ENCODE data around the gene DNAH3.

Gene DNAH3

GRCh38 chr16:21083729-21084268 lies 66.8 kb downstream of the DNAH3 start:
- ChIA-PET POLR2A (no interaction called here), CTCF (interaction anchor here (0.7 to 8.2 kb wide), 13 partner anchors 9 to 290 kb away, joined by 3 to 135 read pairs (median 4); partner anchors contain the start of genes ERI2 and REXO5)
- no peak overlapping the region for H3K4me3 ChIP-seq (ENCODE audit: low read depth, low read length)
- peak; percentile 73 for TF ChIP-seq CTCF (IDR thresholded peaks at IDR 0.05; ENCODE audit: insufficient read depth, low read length, missing control alignments)
- no peak for DNase-seq (ENCODE audit: low read depth, low spot score)

DNA sequence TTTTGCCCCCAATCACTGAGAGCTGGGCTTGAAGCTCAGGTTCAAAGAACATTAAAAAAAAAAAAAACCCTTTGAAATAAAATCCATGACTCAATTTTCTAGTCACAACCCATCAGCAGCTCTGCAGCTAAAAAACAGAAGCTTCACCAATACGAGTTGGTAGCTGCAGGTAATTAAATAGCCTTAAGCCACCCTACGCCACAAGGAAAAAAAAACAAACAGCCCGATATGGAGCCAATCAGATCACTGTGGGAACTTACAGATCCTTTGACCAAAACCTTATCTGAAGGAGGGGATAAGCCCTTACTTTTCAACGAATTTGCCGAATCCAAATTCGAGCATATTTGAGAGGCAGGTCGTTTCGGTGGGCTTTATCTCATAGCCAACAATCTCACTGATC lies 69.3 kb downstream of the DNAH3 start:
- no peak for TF ChIP-seq CTCF (IDR thresholded peaks at IDR 0.05; ENCODE audit: insufficient read depth, low read length, missing control alignments)
- no peak for DNase-seq (ENCODE audit: low read depth, low spot score)
- CTCF ChIA-PET: interaction anchor here (1.0 to 8.2 kb wide), 4 partner anchors 9 to 233 kb away, joined by 3 to 135 read pairs (median 4); no protein-coding TSS in a partner anchor
- POLR2A ChIA-PET: no interaction called here
- H3K4me3 ChIP-seq (ENCODE audit: low read depth, low read length): no peak overlapping the region

- no peak for DNase-seq (ENCODE audit: low read depth, low spot score)
- CTCF ChIA-PET: interaction anchor here (1.4 kb wide), 1 partner anchor 8 kb away, joined by 3 read pairs; no protein-coding TSS in a partner anchor
- no peak for TF ChIP-seq CTCF (IDR thresholded peaks at IDR 0.05; ENCODE audit: insufficient read depth, low read length, missing control alignments)
- no peak overlapping the region for H3K4me3 ChIP-seq (ENCODE audit: low read depth, low read length)
- POLR2A ChIA-PET: no interaction called here
Observed at GRCh38 chr16:21078563-21078962, 72.1 kb downstream of the DNAH3 start.

GRCh38 chr16:21076186-21076883 lies 74.3 kb downstream of the DNAH3 start:
- no peak for DNase-seq (ENCODE audit: low read depth, low spot score)
- ChIA-PET CTCF (interaction anchor here (4.3 kb wide), 1 partner anchor 8 kb away, joined by 20 read pairs; no protein-coding TSS in a partner anchor), POLR2A (no interaction called here)
- no peak for TF ChIP-seq CTCF (IDR thresholded peaks at IDR 0.05; ENCODE audit: insufficient read depth, low read length, missing control alignments)
- no peak overlapping the region for H3K4me3 ChIP-seq (ENCODE audit: low read depth, low read length)

DNA sequence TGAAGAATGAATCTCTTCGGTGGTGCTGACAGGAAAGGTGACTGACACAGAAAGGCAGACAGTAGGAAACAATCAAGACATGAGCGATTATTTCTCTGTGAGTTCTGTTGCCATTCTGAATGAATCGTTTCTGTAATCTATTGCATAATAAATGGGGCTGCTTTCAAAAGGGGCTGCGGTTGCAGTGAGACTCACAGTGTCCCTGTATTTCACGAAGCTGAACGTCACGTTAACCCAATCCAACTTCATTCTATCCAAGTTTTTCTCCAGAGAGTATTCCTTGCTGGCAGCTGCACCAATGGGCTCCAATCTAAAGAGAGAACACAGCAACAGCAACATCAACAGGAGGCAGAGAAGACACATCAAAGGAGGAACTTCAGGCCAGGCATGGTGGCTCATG lies 75.4 kb downstream of the DNAH3 start:
- no peak overlapping the region for H3K4me3 ChIP-seq (ENCODE audit: low read depth, low read length)
- POLR2A ChIA-PET: no interaction called here
- no peak for DNase-seq (ENCODE audit: low read depth, low spot score)
- TF ChIP-seq CTCF (IDR thresholded peaks at IDR 0.05; ENCODE audit: insufficient read depth, low read length, missing control alignments): no peak
- CTCF ChIA-PET: interaction anchor here (1.0 to 4.3 kb wide), 2 partner anchors 9 to 22 kb away, joined by 3 to 20 read pairs; no protein-coding TSS in a partner anchor

DNA sequence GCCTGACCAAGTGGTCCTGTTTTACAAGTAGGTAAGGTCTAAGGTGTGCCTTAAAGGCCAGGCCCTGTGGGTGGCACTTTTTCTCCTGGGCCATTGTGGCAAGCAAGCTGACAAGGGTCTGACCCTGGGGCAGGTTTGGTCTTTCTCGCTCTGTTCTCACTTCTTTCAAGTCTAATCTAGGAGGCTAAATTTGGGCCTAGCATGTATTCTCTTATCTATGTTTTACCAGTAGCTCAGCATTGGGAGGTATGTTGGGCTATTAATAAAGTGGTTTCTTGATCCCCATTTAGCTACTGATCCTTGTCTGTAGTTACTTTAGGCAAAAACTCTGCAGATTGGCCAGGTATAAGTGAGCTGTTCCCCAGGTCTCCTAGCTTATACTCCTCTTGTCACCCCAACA lies 77.7 kb downstream of the DNAH3 start:
- ChIA-PET POLR2A (no interaction called here), CTCF (interaction anchor here (0.9 to 4.3 kb wide), 2 partner anchors 12 to 227 kb away, joined by 3 to 20 read pairs; no protein-coding TSS in a partner anchor)
- H3K4me3 ChIP-seq (ENCODE audit: low read depth, low read length): no peak overlapping the region
- TF ChIP-seq CTCF (IDR thresholded peaks at IDR 0.05; ENCODE audit: insufficient read depth, low read length, missing control alignments): no peak
- no peak for DNase-seq (ENCODE audit: low read depth, low spot score)
